HepG2 (cell line): ENCODE results near the gene YIF1A. TPM values are rescaled to one million over a fixed set of nuclear protein-coding genes. Genes with fewer than 3 reads are reported as not detected.

Experiments used
- ATAC-seq: fragments of 200-7000 bp; cut with Tn5 transposase; 3 replicates; pipeline ENCODE4 v1.9.1; 2020; ENCODE audit warnings: mild to moderate bottlenecking, moderate library complexity
- BruUV-seq: library from RNA; stranded (reverse); fragments of 400-500 nt; replicated peaks from 2 replicates; lab custom pipeline; 2021; lab: Mats Ljungman, UMichigan
- CTCF ChIA-PET: fragments of 300-600 bp; formaldehyde crosslinking; extraction: SDS; loops from one replicate; lab custom pipeline; 2021; ENCODE audit warnings: low total read pairs, inconsistent platforms, low intra/inter-chr PET ratio; lab: Yijun Ruan, JAX
- POLR2A ChIA-PET: fragments of 350-600 bp; sonication (Branson Sonifier 250); formaldehyde crosslinking; loops from one replicate; lab custom pipeline; 2020; ENCODE audit warnings: antibody characterized with exemption, inconsistent platforms; lab: Yijun Ruan, JAX
- DNase-seq: peaks from one replicate; pipeline ENCODE4 v3.0.0-alpha.2; 2015; ENCODE audit warnings: low spot score
- FAIRE-seq: peaks from 3 replicates; lab custom pipeline; 2011; peaks lifted over from hg19 to GRCh38; lab: Jason Lieb, UNC
- H2AFZ ChIP-seq: one replicate; pipeline ENCODE4 v1.6.1; 2011; ENCODE audit warnings: low read length, inconsistent platforms
- H3K27ac ChIP-seq: fragments of 300-600 bp; 3 replicates; pipeline ENCODE4 v1.8.0; 2011; ENCODE audit warnings: mixed run types, mild to moderate bottlenecking, mixed read lengths, low read length, inconsistent platforms; ENCODE audit not compliant: insufficient read depth; ENCODE audit errors: extremely low read length
- H3K27me3 ChIP-seq, 2 experiments: fragments of 200-600 bp in 1 of 2; 2 replicates in 1 of 2; 3 replicates in 1 of 2; pipeline versions ENCODE4 v1.6.0 to v1.8.0; 2011; ENCODE audit warnings: low read length in 2 of 2, mild to moderate bottlenecking in 2 of 2, moderate library complexity in 2 of 2, inconsistent platforms in 1 of 2; ENCODE audit not compliant: insufficient read depth in 2 of 2, control insufficient read depth in 1 of 2
- H3K36me3 ChIP-seq, 2 experiments: fragments of 200-600 bp in 1 of 2; replicated peaks in 1 of 2; 2 replicates in 1 of 2; 3 replicates in 1 of 2; pipeline versions ENCODE4 v1.5.1 to v1.8.0; 2011; ENCODE audit warnings: low read length in 2 of 2, inconsistent platforms in 1 of 2; ENCODE audit not compliant: insufficient read depth in 2 of 2, control insufficient read depth in 1 of 2
- H3K4me1 ChIP-seq: 2 replicates; pipeline ENCODE4 v1.5.1; 2012; ENCODE audit warnings: low read length, inconsistent platforms; ENCODE audit not compliant: insufficient read depth
- H3K4me2 ChIP-seq: 2 replicates; pipeline ENCODE4 v1.6.0; 2011; ENCODE audit warnings: low read depth, low read length, inconsistent platforms
- H3K4me3 ChIP-seq, 3 experiments: fragments of 200-600 bp in 1 of 3; sonication (generic), shearing (Covaris generic) in 1 of 3; replicated peaks in 1 of 3; 2 replicates each; pipeline ENCODE4 v1.5.1; 2011 to 2016; ENCODE audit warnings: low read length in 3 of 3, inconsistent platforms in 2 of 3, low read depth in 2 of 3, mild to moderate bottlenecking in 2 of 3, control low read depth in 1 of 3, mixed read lengths in 1 of 3; ENCODE audit not compliant: insufficient read depth in 1 of 3
- H3K79me2 ChIP-seq: one replicate; pipeline ENCODE4 v1.6.1; 2011; ENCODE audit warnings: low read length, inconsistent platforms; ENCODE audit not compliant: insufficient read depth
- H3K9ac ChIP-seq: 2 replicates; pipeline ENCODE4 v1.6.0; 2011; ENCODE audit warnings: mild to moderate bottlenecking, low read depth, low read length, inconsistent platforms; ENCODE audit not compliant: insufficient read depth
- H3K9me3 ChIP-seq: 2 replicates; pipeline ENCODE4 v1.5.1; 2012; ENCODE audit warnings: mild to moderate bottlenecking, low read length
- H4K20me1 ChIP-seq: 2 replicates; pipeline ENCODE4 v1.6.0; 2011; ENCODE audit warnings: inconsistent platforms, mild to moderate bottlenecking, low read length, moderate library complexity; ENCODE audit not compliant: insufficient read depth
- BHLHE40 ChIP-seq: IDR thresholded peaks from 2 replicates; pipeline ENCODE4 v1.6.1; 2011; ENCODE audit warnings: low read length, improper control_type of control experiment
- GLI4 ChIP-seq: sonication (generic); formaldehyde crosslinking; IDR thresholded peaks from 2 replicates; pipeline ENCODE4 v1.5.1; 2020; ENCODE audit warnings: missing genetic modification reagents, mild to moderate bottlenecking, moderate library complexity, borderline replicate concordance
- HDAC6 ChIP-seq: fragments of 200-600 bp; sonication (generic); IDR thresholded peaks from 2 replicates; pipeline ENCODE4 v1.7.0; 2017; ENCODE audit warnings: mild to moderate bottlenecking, antibody characterized with exemption, low read length, low read depth
- NFYB ChIP-seq: sonication (generic); formaldehyde crosslinking; IDR thresholded peaks from 2 replicates; pipeline ENCODE4 v1.4.0; 2020; ENCODE audit warnings: missing genetic modification reagents
- PITX1 ChIP-seq: sonication (generic); formaldehyde crosslinking; IDR thresholded peaks from 2 replicates; pipeline ENCODE4 v1.5.1; 2020; ENCODE audit warnings: mild to moderate bottlenecking, missing genetic modification reagents
- TGIF2 ChIP-seq: IDR thresholded peaks from 2 replicates; pipeline ENCODE4 v1.6.1; 2016; ENCODE audit warnings: control low read depth, missing compliant biosample characterization
- YEATS2 ChIP-seq: sonication (generic); formaldehyde crosslinking; IDR thresholded peaks from 2 replicates; pipeline ENCODE4 v1.4.0; 2020; ENCODE audit warnings: missing genetic modification reagents, borderline replicate concordance
- ZNF552 ChIP-seq: sonication (generic); formaldehyde crosslinking; IDR thresholded peaks from 2 replicates; pipeline ENCODE4 v1.9.0; 2022; ENCODE audit warnings: missing genetic modification reagents, mild to moderate bottlenecking, borderline replicate concordance
- ZNF703 ChIP-seq: sonication (generic); formaldehyde crosslinking; IDR thresholded peaks from 2 replicates; pipeline ENCODE4 v1.5.1; 2020; ENCODE audit warnings: missing genetic modification reagents, mild to moderate bottlenecking, moderate library complexity, borderline replicate concordance
- ZNF776 ChIP-seq: sonication (generic); formaldehyde crosslinking; IDR thresholded peaks from 2 replicates; pipeline ENCODE4 v1.4.0; 2020; ENCODE audit warnings: mild to moderate bottlenecking, missing genetic modification reagents
- ZNF781 ChIP-seq: sonication (generic); formaldehyde crosslinking; IDR thresholded peaks from 2 replicates; pipeline ENCODE4 v1.5.1; 2020; ENCODE audit warnings: borderline replicate concordance, mild to moderate bottlenecking, missing genetic modification reagents; ENCODE audit errors: not compliant biosample characterization
- ZNF790 ChIP-seq: sonication (generic); formaldehyde crosslinking; IDR thresholded peaks from 2 replicates; pipeline ENCODE4 v1.8.0; 2022; ENCODE audit warnings: missing genetic modification reagents, mild to moderate bottlenecking, borderline replicate concordance
- ZNF879 ChIP-seq: sonication (generic); formaldehyde crosslinking; IDR thresholded peaks from 2 replicates; pipeline ENCODE4 v1.8.1; 2023; ENCODE audit warnings: missing genetic modification reagents
- WGBS: methylation state at CpG from one replicate; pipeline ENCODE4 v1.1.6; 2017; ENCODE audit warnings: low lambda C conversion rate; 5-methylcytosine and 5-hydroxymethylcytosine counted together
- in situ Hi-C: cut with HindIII; loops from 2 replicates; pipeline ENCODE4 v1.10.0; 2017; ENCODE audit warnings: low pct_unique_long_range_greater_than_20kb; ENCODE audit not compliant: extremely low pct_ligation_motif_present
- intact Hi-C: fragments of 100-400 bp; cut with micrococcal nuclease; formaldehyde crosslinking; loops from one replicate; pipeline ENCODE4 v1.10.0; 2022; ENCODE audit not compliant: unreplicated experiment
- polyA plus RNA-seq, 8 experiments: library from polyadenylated mRNA; depleted of rRNA in 3 of 8; stranded (reverse) in 7 of 8; unstranded in 1 of 8; fragments of >200 nt; fragmentation: Illumina TruSeq in 4 of 8; extraction: Trizol in 4 of 8; gene quantifications; 2 replicates each; pipeline versions ENCODE4 v1.2.1 to v1.2.3, GENCODE V29; 2011 to 2016; ENCODE audit warnings: low read depth in 4 of 8, missing spikeins in 1 of 8, mixed read lengths in 1 of 8; ENCODE audit not compliant: insufficient read depth in 1 of 8
- total RNA-seq, 5 experiments: library from RNA; depleted of rRNA; stranded (reverse); fragments of >200 nt; fragmentation: Illumina TruSeq; extraction: Trizol; gene quantifications; 2 replicates each; pipeline ENCODE4 v1.2.3, GENCODE V29; 2016; ENCODE audit warnings: low read depth in 1 of 5
- TF ChIP-seq, protein P1 (sequence below): sonication (generic); formaldehyde crosslinking; IDR thresholded peaks from 2 replicates; pipeline ENCODE4 v1.8.1; 2023; ENCODE audit warnings: mild to moderate bottlenecking, missing genetic modification reagents

The YIF1A gene
- total and polyA plus RNA-seq, 2 of the 13 experiments (the other 11 are each of a cell fraction or from before 2014, with no cell fraction given), result 133 to 145 TPM

- intact Hi-C loops, result no loop called here
- Histone ChIP-seq H3K4me3 (no peak overlapping the region), H4K20me1 (peaks cover 4% of the 10 kb centered on the region), H3K27ac (no peak overlapping the region), H3K79me2 (peaks cover 29% of the 10 kb centered on the region), H3K9ac (no peak overlapping the region), H3K4me2 (no peak overlapping the region), H3K36me3 (peaks cover 5 to 23% of the 10 kb centered on the region in 2 experiments; a peak in 4 of 5 replicates), H3K9me3 (no peaks in the 10 kb centered on the region), H3K27me3 (peaks cover 0 to 2% of the 10 kb centered on the region in 2 experiments; a peak in 3 of 5 replicates), H2AFZ (no peak overlapping the region), H3K4me1 (peaks cover 54% of the 10 kb centered on the region)
- ATAC-seq (no peak), FAIRE-seq (no peak), DNase-seq (no peak)
- no TSS peak for BruUV-seq
- WGBS, result 98% methylated on average over 16 of the region's 16 CpGs
- TF ChIP-seq ZNF776 (CRISPR knock-in tag), result no peak
- TF ChIP-seq GLI4 (CRISPR knock-in tag), result no peak
- no peak for TF ChIP-seq NFYB (CRISPR knock-in tag)
- TF ChIP-seq ZNF781 (CRISPR knock-in tag), result no peak
- no peak for TF ChIP-seq BHLHE40
- no peak for TF ChIP-seq HDAC6
- no peak for TF ChIP-seq TGIF2 (CRISPR knock-in tag)
- TF ChIP-seq ZNF552, result no peak
- TF ChIP-seq ZNF790 (CRISPR knock-in tag), result no peak
- no peak for TF ChIP-seq YEATS2 (CRISPR knock-in tag)
- TF ChIP-seq ZNF879 (CRISPR knock-in tag), result no peak
- TF ChIP-seq, protein P1, sequence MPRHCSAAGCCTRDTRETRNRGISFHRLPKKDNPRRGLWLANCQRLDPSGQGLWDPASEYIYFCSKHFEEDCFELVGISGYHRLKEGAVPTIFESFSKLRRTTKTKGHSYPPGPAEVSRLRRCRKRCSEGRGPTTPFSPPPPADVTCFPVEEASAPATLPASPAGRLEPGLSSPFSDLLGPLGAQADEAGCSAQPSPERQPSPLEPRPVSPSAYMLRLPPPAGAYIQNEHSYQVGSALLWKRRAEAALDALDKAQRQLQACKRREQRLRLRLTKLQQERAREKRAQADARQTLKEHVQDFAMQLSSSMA (CRISPR knock-in tag), result no peak
- TF ChIP-seq PITX1 (CRISPR knock-in tag), result no peak
- TF ChIP-seq ZNF703 (CRISPR knock-in tag), result no peak
- POLR2A ChIA-PET, result interaction anchor here (1.0 kb wide), 1 partner anchor 28 kb away, joined by 3 read pairs; no protein-coding TSS in a partner anchor
- CTCF ChIA-PET, result no interaction called here
- in situ Hi-C loops, result no loop called here
Measured at GRCh38 chr11:66284526-66285078, 4.3 kb downstream of the YIF1A start.
